SK-N-SH (cell line): ENCODE data around the gene KCNQ2. TPM values are rescaled to one million over a fixed set of nuclear protein-coding genes. Genes with fewer than 3 reads are reported as not detected.
A peak's percentile ranks its signal among the peaks of the same experiment; 100 is the strongest.

Experiments
- CTCF ChIA-PET: fragments of 300-600, 350-600 bp; formaldehyde crosslinking; extraction: SDS; loops from one replicate; lab custom pipeline; 2021; lab: Yijun Ruan, JAX
- POLR2A ChIA-PET: fragments of 350-600 bp; sonication (Branson Sonifier 250); formaldehyde crosslinking; extraction: SDS; loops from one replicate; lab custom pipeline; 2020; ENCODE audit warnings: antibody characterized with exemption, inconsistent platforms; lab: Yijun Ruan, JAX
- DNase-seq: peaks from one replicate; pipeline ENCODE4 v3.0.0; 2012
- H2AFZ ChIP-seq: fragments of 200-600 bp; sonication (generic); 2 replicates; pipeline ENCODE4 v1.8.1; 2016; ENCODE audit warnings: antibody characterized with exemption, mild to moderate bottlenecking, low read depth
- H3F3A ChIP-seq: fragments of 200-600 bp; sonication (generic); replicated peaks from 2 replicates; pipeline ENCODE3; 2016; ENCODE audit warnings: antibody characterized with exemption, mild to moderate bottlenecking; ENCODE audit not compliant: insufficient read depth
- H3K27ac ChIP-seq, 2 experiments: fragments of 200-500 bp in 1 of 2; fragments of 200-600 bp in 1 of 2; sonication (Bioruptor generic) in 1 of 2; sonication (generic), shearing (Covaris generic) in 1 of 2; 2 replicates each; pipeline versions ENCODE4 v1.5.1 to v1.6.1; 2014 to 2016; ENCODE audit warnings: low read depth in 2 of 2, inconsistent platforms in 1 of 2, low read length in 1 of 2, mild to moderate bottlenecking in 1 of 2, mixed read lengths in 1 of 2
- H3K27me3 ChIP-seq: fragments of 200-600 bp; sonication (generic), shearing (Covaris generic); 2 replicates; pipeline ENCODE4 v1.6.1; 2016; ENCODE audit warnings: mixed run types; ENCODE audit not compliant: insufficient read depth
- H3K36me3 ChIP-seq, 2 experiments: fragments of 200-500 bp in 1 of 2; fragments of 200-600 bp in 1 of 2; sonication (Bioruptor generic) in 1 of 2; sonication (generic) in 1 of 2; replicated peaks in 1 of 2; 2 replicates each; pipeline versions ENCODE3 to v1.5.1; 2014 to 2016; ENCODE audit warnings: low read length in 1 of 2, mild to moderate bottlenecking in 1 of 2; ENCODE audit not compliant: insufficient read depth in 2 of 2, control insufficient read depth in 1 of 2
- H3K4me1 ChIP-seq, 2 experiments: fragments of 200-500 bp in 1 of 2; fragments of 200-600 bp in 1 of 2; sonication (Bioruptor generic) in 1 of 2; sonication (generic), shearing (Covaris generic) in 1 of 2; 2 replicates each; pipeline versions ENCODE4 v1.5.1 to v1.6.1; 2014 to 2016; ENCODE audit warnings: low read depth in 1 of 2, low read length in 1 of 2, mixed run types in 1 of 2; ENCODE audit not compliant: insufficient read depth in 2 of 2, control insufficient read depth in 1 of 2
- H3K4me2 ChIP-seq: fragments of 200-600 bp; sonication (generic), shearing (Covaris generic); 2 replicates; pipeline ENCODE4 v1.6.1; 2017; ENCODE audit warnings: mixed run types
- H3K4me3 ChIP-seq, 2 experiments: fragments of 200-500 bp in 1 of 2; fragments of 200-600 bp in 1 of 2; sonication (Bioruptor generic) in 1 of 2; sonication (generic), shearing (Covaris generic) in 1 of 2; 2 replicates each; pipeline versions ENCODE4 v1.5.1 to v1.8.1; 2014 to 2016; ENCODE audit warnings: low read depth in 2 of 2, inconsistent platforms in 1 of 2, low read length in 1 of 2, mild to moderate bottlenecking in 1 of 2, mixed read lengths in 1 of 2, moderate library complexity in 1 of 2
- H3K79me2 ChIP-seq: fragments of 200-600 bp; sonication (generic); 2 replicates; pipeline ENCODE4 v1.8.1; 2017; ENCODE audit warnings: mild to moderate bottlenecking; ENCODE audit not compliant: insufficient read depth
- H3K9ac ChIP-seq: fragments of 200-600 bp; sonication (generic); 2 replicates; pipeline ENCODE4 v1.6.1; 2017; ENCODE audit warnings: mixed run types
- H3K9me2 ChIP-seq: fragments of 200-600 bp; sonication (generic); 2 replicates; pipeline ENCODE4 v1.6.1; 2017; ENCODE audit warnings: mixed run types
- H3K9me3 ChIP-seq: fragments of 200-600 bp; sonication (generic); 2 replicates; pipeline ENCODE4 v1.6.1; 2017; ENCODE audit warnings: mixed run types, mild to moderate bottlenecking, moderate library complexity
- H4K20me1 ChIP-seq: fragments of 200-600 bp; sonication (generic); 2 replicates; pipeline ENCODE4 v1.6.1; 2017; ENCODE audit warnings: mild to moderate bottlenecking, mixed run types; ENCODE audit not compliant: insufficient read depth
- CHD2 ChIP-seq: fragments of 150-350 bp; IDR thresholded peaks from 2 replicates; pipeline ENCODE4 v1.6.1; 2018; ENCODE audit warnings: low read length; ENCODE audit not compliant: partially characterized antibody
- FOXM1 ChIP-seq: IDR thresholded peaks from 2 replicates; pipeline ENCODE4 v1.4.0; 2012; ENCODE audit warnings: low read depth, mild to moderate bottlenecking
- GABPA ChIP-seq: IDR thresholded peaks from 2 replicates; pipeline ENCODE4 v1.4.0; 2012; ENCODE audit warnings: low read depth, mild to moderate bottlenecking
- IRF3 ChIP-seq: fragments of 150-350 bp; IDR thresholded peaks from 2 replicates; pipeline ENCODE4 v1.6.1; 2016; ENCODE audit warnings: mild to moderate bottlenecking, low read depth, low read length
- JUND ChIP-seq: IDR thresholded peaks from 2 replicates; pipeline ENCODE4 v1.4.0; 2012
- MEF2A ChIP-seq: IDR thresholded peaks from 2 replicates; pipeline ENCODE4 v1.4.0; 2012; ENCODE audit warnings: low read depth, borderline replicate concordance
- MXI1 ChIP-seq: IDR thresholded peaks from 2 replicates; pipeline ENCODE4 v1.6.1; 2012; ENCODE audit warnings: mild to moderate bottlenecking, low read depth, low read length, improper control_type of control experiment
- NFIC ChIP-seq: IDR thresholded peaks from 2 replicates; pipeline ENCODE4 v1.4.0; 2012; ENCODE audit warnings: borderline replicate concordance
- POLR2AphosphoS5 ChIP-seq: IDR thresholded peaks from 2 replicates; pipeline ENCODE4 v1.6.1; 2012; ENCODE audit warnings: low read depth, low read length
- RAD21 ChIP-seq: IDR thresholded peaks from 2 replicates; pipeline ENCODE4 v1.6.1; 2012; ENCODE audit warnings: mild to moderate bottlenecking, low read length
- RCOR1 ChIP-seq: fragments of 150-350 bp; IDR thresholded peaks from 2 replicates; pipeline ENCODE4 v1.6.1; 2017; ENCODE audit warnings: antibody characterized with exemption, low read length
- RFX5 ChIP-seq: IDR thresholded peaks from 2 replicates; pipeline ENCODE4 v1.6.1; 2012; ENCODE audit warnings: mild to moderate bottlenecking, improper control_type of control experiment, low read length
- RXRA ChIP-seq: IDR thresholded peaks from 2 replicates; pipeline ENCODE4 v1.4.0; 2012; ENCODE audit warnings: low read depth, mild to moderate bottlenecking, borderline replicate concordance
- TAF1 ChIP-seq: IDR thresholded peaks from 2 replicates; pipeline ENCODE4 v1.6.1; 2012; ENCODE audit warnings: low read depth, mild to moderate bottlenecking, low read length, moderate library complexity, borderline replicate concordance
- USF2 ChIP-seq: fragments of 150-350 bp; IDR thresholded peaks from 2 replicates; pipeline ENCODE4 v1.6.1; 2017; ENCODE audit warnings: antibody characterized with exemption, low read length, low read depth, borderline replicate concordance
- YY1 ChIP-seq: IDR thresholded peaks from 2 replicates; pipeline ENCODE4 v1.4.0; 2012; ENCODE audit warnings: low read depth, mild to moderate bottlenecking
- WGBS: methylation state at CpG from one replicate; pipeline ENCODE4 v1.1.6; 2017; ENCODE audit warnings: low lambda C conversion rate; 5-methylcytosine and 5-hydroxymethylcytosine counted together
- polyA plus RNA-seq, 3 experiments: library from polyadenylated mRNA; depleted of rRNA; stranded (reverse); fragments of >200 nt; gene quantifications; 2 replicates each; pipeline ENCODE4 v1.2.3, GENCODE V29; 2012
- TF ChIP-seq, protein P1 (sequence below): IDR thresholded peaks from 2 replicates; pipeline ENCODE4 v1.6.1; 2012; ENCODE audit warnings: mild to moderate bottlenecking, low read depth, low read length, moderate library complexity
- TF ChIP-seq, protein P2 (sequence below): IDR thresholded peaks from 2 replicates; pipeline ENCODE4; 2012
- TF ChIP-seq, protein P3 (sequence below): fragments of 200-600 bp; sonication (generic); IDR thresholded peaks from 2 replicates; pipeline ENCODE4 v1.6.1; 2017; ENCODE audit warnings: antibody characterized with exemption, mild to moderate bottlenecking, moderate library complexity

KCNQ2 gene
- polyA plus RNA-seq, 1 of the 3 experiments (the other 2 are of a cell fraction) = 3.9 TPM

GRCh38 chr20:63504642-63505041 lies 32.2 kb upstream of the KCNQ2 start:
- CTCF ChIA-PET = interaction anchor here (0.7 to 2.6 kb wide), 4 partner anchors 8 to 27 kb away, joined by 3 to 13 read pairs (median 3); no protein-coding TSS in a partner anchor
- no peak overlapping the region for H3K4me3 ChIP-seq

GRCh38 chr20:63503524-63503923 lies 31.1 kb upstream of the KCNQ2 start:
- WGBS = 70% methylated on average over 5 of the region's 7 CpGs
- Histone ChIP-seq H3K27me3 (no peaks in the 10 kb centered on the region), H3K9ac (no peak overlapping the region), H3K4me2 (no peak overlapping the region), H4K20me1 (no peaks in the 10 kb centered on the region), H3K9me3 (no peaks in the 10 kb centered on the region), H3F3A (peaks cover 7% of the 10 kb centered on the region), H2AFZ (no peak overlapping the region), H3K27ac (peak overlapping the region in 1 of 2 experiments; percentile 92; a peak in 2 of 4 replicates), H3K36me3 (no peaks in the 10 kb centered on the region), H3K4me3 (no peak overlapping the region), H3K79me2 (no peaks in the 10 kb centered on the region), H3K9me2 (no peaks in the 10 kb centered on the region), H3K4me1 (peaks cover 0 to 28% of the 10 kb centered on the region in 2 experiments; a peak in 1 of 4 replicates)
- DNase-seq = peak; percentile 33
- ChIA-PET CTCF (interaction anchor here (1.3 to 2.6 kb wide), 6 partner anchors 16 to 35 kb away, joined by 3 to 11 read pairs (median 4); partner anchors contain the start of genes PPDPF and PTK6), POLR2A (interaction anchor here (0.5 to 1.7 kb wide), 4 partner anchors 16 to 439 kb away, joined by 3 to 8 read pairs (median 4); partner anchors contain the start of gene PPDPF)
- TF ChIP-seq POLR2AphosphoS5 (no peak), JUND (no peak), USF2 (no peak), MXI1 (no peak), FOXM1 (no peak), RAD21 (no peak), CHD2 (no peak), TAF1 (no peak)
- TF ChIP-seq, protein P1, sequence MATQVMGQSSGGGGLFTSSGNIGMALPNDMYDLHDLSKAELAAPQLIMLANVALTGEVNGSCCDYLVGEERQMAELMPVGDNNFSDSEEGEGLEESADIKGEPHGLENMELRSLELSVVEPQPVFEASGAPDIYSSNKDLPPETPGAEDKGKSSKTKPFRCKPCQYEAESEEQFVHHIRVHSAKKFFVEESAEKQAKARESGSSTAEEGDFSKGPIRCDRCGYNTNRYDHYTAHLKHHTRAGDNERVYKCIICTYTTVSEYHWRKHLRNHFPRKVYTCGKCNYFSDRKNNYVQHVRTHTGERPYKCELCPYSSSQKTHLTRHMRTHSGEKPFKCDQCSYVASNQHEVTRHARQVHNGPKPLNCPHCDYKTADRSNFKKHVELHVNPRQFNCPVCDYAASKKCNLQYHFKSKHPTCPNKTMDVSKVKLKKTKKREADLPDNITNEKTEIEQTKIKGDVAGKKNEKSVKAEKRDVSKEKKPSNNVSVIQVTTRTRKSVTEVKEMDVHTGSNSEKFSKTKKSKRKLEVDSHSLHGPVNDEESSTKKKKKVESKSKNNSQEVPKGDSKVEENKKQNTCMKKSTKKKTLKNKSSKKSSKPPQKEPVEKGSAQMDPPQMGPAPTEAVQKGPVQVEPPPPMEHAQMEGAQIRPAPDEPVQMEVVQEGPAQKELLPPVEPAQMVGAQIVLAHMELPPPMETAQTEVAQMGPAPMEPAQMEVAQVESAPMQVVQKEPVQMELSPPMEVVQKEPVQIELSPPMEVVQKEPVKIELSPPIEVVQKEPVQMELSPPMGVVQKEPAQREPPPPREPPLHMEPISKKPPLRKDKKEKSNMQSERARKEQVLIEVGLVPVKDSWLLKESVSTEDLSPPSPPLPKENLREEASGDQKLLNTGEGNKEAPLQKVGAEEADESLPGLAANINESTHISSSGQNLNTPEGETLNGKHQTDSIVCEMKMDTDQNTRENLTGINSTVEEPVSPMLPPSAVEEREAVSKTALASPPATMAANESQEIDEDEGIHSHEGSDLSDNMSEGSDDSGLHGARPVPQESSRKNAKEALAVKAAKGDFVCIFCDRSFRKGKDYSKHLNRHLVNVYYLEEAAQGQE = no peak

More at GRCh38 chr20:63504642-63505041, 32.2 kb upstream of the KCNQ2 start:
- Histone ChIP-seq H3K4me1 (peaks cover 0 to 24% of the 10 kb centered on the region in 2 experiments; a peak in 1 of 4 replicates), H3K27me3 (no peaks in the 10 kb centered on the region), H3K9ac (no peak overlapping the region), H2AFZ (no peak overlapping the region), H3K9me3 (no peaks in the 10 kb centered on the region), H3K79me2 (no peaks in the 10 kb centered on the region), H3K36me3 (no peaks in the 10 kb centered on the region), H3K9me2 (no peaks in the 10 kb centered on the region), H3K4me2 (no peak overlapping the region), H3K27ac (no peak overlapping the region), H3F3A (peaks cover 7% of the 10 kb centered on the region), H4K20me1 (no peaks in the 10 kb centered on the region)
- no peak for DNase-seq
- POLR2A ChIA-PET = no interaction called here
- 79% methylated on average over 9 of the region's 9 CpGs for WGBS
- no peak for TF ChIP-seq IRF3
- no peak for TF ChIP-seq RCOR1
- no peak for TF ChIP-seq GABPA
- TF ChIP-seq, protein P2, sequence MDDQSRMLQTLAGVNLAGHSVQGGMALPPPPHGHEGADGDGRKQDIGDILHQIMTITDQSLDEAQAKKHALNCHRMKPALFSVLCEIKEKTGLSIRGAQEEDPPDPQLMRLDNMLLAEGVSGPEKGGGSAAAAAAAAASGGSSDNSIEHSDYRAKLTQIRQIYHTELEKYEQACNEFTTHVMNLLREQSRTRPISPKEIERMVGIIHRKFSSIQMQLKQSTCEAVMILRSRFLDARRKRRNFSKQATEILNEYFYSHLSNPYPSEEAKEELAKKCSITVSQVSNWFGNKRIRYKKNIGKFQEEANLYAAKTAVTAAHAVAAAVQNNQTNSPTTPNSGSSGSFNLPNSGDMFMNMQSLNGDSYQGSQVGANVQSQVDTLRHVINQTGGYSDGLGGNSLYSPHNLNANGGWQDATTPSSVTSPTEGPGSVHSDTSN = no peak
- no peak for TF ChIP-seq RXRA
- TF ChIP-seq, protein P3, sequence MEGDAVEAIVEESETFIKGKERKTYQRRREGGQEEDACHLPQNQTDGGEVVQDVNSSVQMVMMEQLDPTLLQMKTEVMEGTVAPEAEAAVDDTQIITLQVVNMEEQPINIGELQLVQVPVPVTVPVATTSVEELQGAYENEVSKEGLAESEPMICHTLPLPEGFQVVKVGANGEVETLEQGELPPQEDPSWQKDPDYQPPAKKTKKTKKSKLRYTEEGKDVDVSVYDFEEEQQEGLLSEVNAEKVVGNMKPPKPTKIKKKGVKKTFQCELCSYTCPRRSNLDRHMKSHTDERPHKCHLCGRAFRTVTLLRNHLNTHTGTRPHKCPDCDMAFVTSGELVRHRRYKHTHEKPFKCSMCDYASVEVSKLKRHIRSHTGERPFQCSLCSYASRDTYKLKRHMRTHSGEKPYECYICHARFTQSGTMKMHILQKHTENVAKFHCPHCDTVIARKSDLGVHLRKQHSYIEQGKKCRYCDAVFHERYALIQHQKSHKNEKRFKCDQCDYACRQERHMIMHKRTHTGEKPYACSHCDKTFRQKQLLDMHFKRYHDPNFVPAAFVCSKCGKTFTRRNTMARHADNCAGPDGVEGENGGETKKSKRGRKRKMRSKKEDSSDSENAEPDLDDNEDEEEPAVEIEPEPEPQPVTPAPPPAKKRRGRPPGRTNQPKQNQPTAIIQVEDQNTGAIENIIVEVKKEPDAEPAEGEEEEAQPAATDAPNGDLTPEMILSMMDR = no peak
- no peak for TF ChIP-seq RFX5
- TF ChIP-seq MEF2A = no peak
- no peak for TF ChIP-seq YY1
- TF ChIP-seq NFIC = no peak
